IPS-20b (cell line): ENCODE measurements around the gene WDR18.

ENCODE experiments used
- H3K27ac ChIP-seq: one replicate; pipeline ENCODE4 v1.5.1; 2013; ENCODE audit warnings: low read length
- H3K27me3 ChIP-seq: 2 replicates; pipeline ENCODE4 v1.6.1; 2013; ENCODE audit warnings: mild to moderate bottlenecking, low read length, inconsistent platforms; ENCODE audit not compliant: insufficient read depth
- H3K36me3 ChIP-seq: 2 replicates; pipeline ENCODE4 v1.6.1; 2013; ENCODE audit warnings: low read depth, mild to moderate bottlenecking, inconsistent platforms, low read length, moderate library complexity; ENCODE audit not compliant: insufficient read depth
- H3K4me1 ChIP-seq: 2 replicates; pipeline ENCODE4 v1.6.1; 2013; ENCODE audit warnings: mild to moderate bottlenecking, control low read depth, inconsistent platforms, low read length, moderate library complexity; ENCODE audit not compliant: insufficient read depth
- H3K4me3 ChIP-seq: 2 replicates; pipeline ENCODE4 v1.5.1; 2013; ENCODE audit warnings: mild to moderate bottlenecking, low read length, inconsistent platforms
- H3K9ac ChIP-seq: 2 replicates; pipeline ENCODE4 v1.6.1; 2013; ENCODE audit warnings: low read depth, mild to moderate bottlenecking, inconsistent platforms, low read length, moderate library complexity
- H3K9me3 ChIP-seq: 2 replicates; pipeline ENCODE4 v1.6.1; 2013; ENCODE audit warnings: mild to moderate bottlenecking, low read depth, low read length, inconsistent platforms; ENCODE audit not compliant: insufficient read depth

WDR18 gene

GRCh38 chr19:998064-998463 is 13.9 kb downstream of the WDR18 start:
- Histone ChIP-seq H3K27me3 (peaks cover 69% of the 10 kb centered on the region), H3K9me3 (no peaks in the 10 kb centered on the region), H3K4me1 (no peaks in the 10 kb centered on the region), H3K9ac (no peak overlapping the region), H3K36me3 (0 out of 2 replicates have a peak, but pooled peaks cover 4% of the 10 kb centered on the region), H3K4me3 (no peak overlapping the region), H3K27ac (no peak overlapping the region)

GRCh38 chr19:999379-999719 is 15.2 kb downstream of the WDR18 start:
- H3K4me1 ChIP-seq: no peaks in the 10 kb centered on the region
- no peak overlapping the region for H3K9ac ChIP-seq
- H3K9me3 ChIP-seq: no peaks in the 10 kb centered on the region
- no peak overlapping the region for H3K4me3 ChIP-seq
- no peak overlapping the region for H3K27ac ChIP-seq
- H3K27me3 ChIP-seq: peaks cover 69% of the 10 kb centered on the region
- no peaks in the 10 kb centered on the region for H3K36me3 ChIP-seq

- Histone ChIP-seq H3K4me3 (peak within 1 kb of the TSS; percentile 42; the same call in 1 of the 2 replicates), H3K9me3 (no peaks in the 10 kb centered on the region), H3K27me3 (peaks cover 69% of the 10 kb centered on the region), H3K27ac (no peak within 1 kb of the TSS), H3K4me1 (no peaks in the 10 kb centered on the region), H3K9ac (no peak within 1 kb of the TSS), H3K36me3 (no peaks in the 10 kb centered on the region)
Measured at GRCh38 chr19:1000095-1000494, 15.9 kb downstream of the WDR18 start, which contains the start of gene GRIN3B. Gene GRIN3B (plus strand): TSS chr19:1000419. CDS start chr19:1000438, 19 bp downstream.

GRCh38 chr19:1000591-1001537 is 16.7 kb downstream of the WDR18 start:
- no peak overlapping the region for H3K4me3 ChIP-seq
- no peaks in the 10 kb centered on the region for H3K36me3 ChIP-seq
- no peak overlapping the region for H3K9ac ChIP-seq
- no peak overlapping the region for H3K27ac ChIP-seq
- H3K4me1 ChIP-seq: no peaks in the 10 kb centered on the region
- H3K9me3 ChIP-seq: no peaks in the 10 kb centered on the region
- peaks cover 64% of the 10 kb centered on the region for H3K27me3 ChIP-seq

- H3K36me3 ChIP-seq: no peaks in the 10 kb centered on the region
- no peak overlapping the region for H3K27ac ChIP-seq
- H3K9ac ChIP-seq: no peak overlapping the region
- H3K4me1 ChIP-seq: no peaks in the 10 kb centered on the region
- no peak overlapping the region for H3K4me3 ChIP-seq
- no peaks in the 10 kb centered on the region for H3K9me3 ChIP-seq
- H3K27me3 ChIP-seq: peaks cover 56% of the 10 kb centered on the region
Measured at GRCh38 chr19:1001538-1002166, 17.5 kb downstream of the WDR18 start.

GRCh38 chr19:1002600-1002999 is 18.5 kb downstream of the WDR18 start:
- H3K36me3 ChIP-seq: no peaks in the 10 kb centered on the region
- no peak overlapping the region for H3K4me3 ChIP-seq
- no peak overlapping the region for H3K27ac ChIP-seq
- no peaks in the 10 kb centered on the region for H3K9me3 ChIP-seq
- peaks cover 47% of the 10 kb centered on the region for H3K27me3 ChIP-seq
- no peaks in the 10 kb centered on the region for H3K4me1 ChIP-seq
- no peak overlapping the region for H3K9ac ChIP-seq

GRCh38 chr19:1003283-1003682 is 19.1 kb downstream of the WDR18 start:
- H3K9ac ChIP-seq: no peak overlapping the region
- no peaks in the 10 kb centered on the region for H3K36me3 ChIP-seq
- H3K4me3 ChIP-seq: no peak overlapping the region
- H3K27ac ChIP-seq: no peak overlapping the region
- peaks cover 40% of the 10 kb centered on the region for H3K27me3 ChIP-seq
- H3K9me3 ChIP-seq: no peaks in the 10 kb centered on the region
- H3K4me1 ChIP-seq: no peaks in the 10 kb centered on the region

GRCh38 chr19:1004204-1004802 is 20.2 kb downstream of the WDR18 start:
- Histone ChIP-seq H3K9ac (no peak overlapping the region), H3K4me1 (no peaks in the 10 kb centered on the region), H3K9me3 (no peaks in the 10 kb centered on the region), H3K27ac (no peak overlapping the region), H3K4me3 (no peak overlapping the region), H3K27me3 (peaks cover 30% of the 10 kb centered on the region), H3K36me3 (no peaks in the 10 kb centered on the region)

GRCh38 chr19:1004803-1005664 is 20.9 kb downstream of the WDR18 start:
- H3K4me1 ChIP-seq: no peaks in the 10 kb centered on the region
- H3K9me3 ChIP-seq: no peaks in the 10 kb centered on the region
- no peak overlapping the region for H3K27ac ChIP-seq
- no peak overlapping the region for H3K4me3 ChIP-seq
- peaks cover 6% of the 10 kb centered on the region; the same call in 1 of the 2 replicates for H3K36me3 ChIP-seq
- no peak overlapping the region for H3K9ac ChIP-seq
- peaks cover 23% of the 10 kb centered on the region for H3K27me3 ChIP-seq

- Histone ChIP-seq H3K4me1 (no peaks in the 10 kb centered on the region), H3K9ac (no peak overlapping the region), H3K9me3 (no peaks in the 10 kb centered on the region), H3K4me3 (no peak overlapping the region), H3K36me3 (peaks cover 14% of the 10 kb centered on the region; the same call in 1 of the 2 replicates), H3K27me3 (peaks cover 6% of the 10 kb centered on the region), H3K27ac (no peak overlapping the region)
Measured at GRCh38 chr19:1006711-1007398, 22.7 kb downstream of the WDR18 start.
